Tibial artery (tissue), 4 donors: Measurements from ENCODE around the gene KAT6B.
"Not testable (repeated sequence)": the region's sequence is repeated elsewhere in the genome, so short reads cannot be mapped to it uniquely, and the experiment has no call there.

Source experiments
- DNase-seq, 2 donors: peaks; one replicate each; pipeline ENCODE4 v3.0.0-alpha.2; 2019
- H3K27ac ChIP-seq, 2 donors: fragments of 200-600 bp; sonication (generic) in 1 of 2; 1 replicate in 1 of 2; 2 replicates in 1 of 2; pipeline ENCODE4 v1.5.1; 2018 to 2019; ENCODE audit warnings: mild to moderate bottlenecking in 1 of 2
- H3K27me3 ChIP-seq, 2 donors: fragments of 200-600 bp; sonication (generic) in 1 of 2; one replicate each; pipeline versions ENCODE4 v1.5.1 to v1.6.0; 2016 to 2019
- H3K36me3 ChIP-seq, 3 donors: fragments of 200-600 bp; sonication (generic) in 2 of 3; one replicate each; pipeline ENCODE4 v1.5.1; 2016 to 2019; ENCODE audit warnings: mild to moderate bottlenecking in 2 of 3
- H3K4me1 ChIP-seq, 4 donors: fragments of 200-600 bp; sonication (generic) in 2 of 4; 1 replicate in 3 of 4; 2 replicates in 1 of 4; pipeline ENCODE4 v1.5.1; 2016 to 2019
- H3K4me3 ChIP-seq, 2 donors: fragments of 200-600 bp; sonication (generic) in 1 of 2; 1 replicate in 1 of 2; 2 replicates in 1 of 2; pipeline ENCODE4 v1.5.1; 2018 to 2019; ENCODE audit warnings: mild to moderate bottlenecking in 2 of 2
- H3K9me3 ChIP-seq, 3 donors: fragments of 200-600 bp; sonication (generic) in 1 of 3; one replicate each; pipeline ENCODE4 v1.5.1; 2016 to 2019
- CTCF ChIP-seq, 2 experiments: fragments of 200-600 bp in 1 of 2; fragments of 450-650 bp in 1 of 2; IDR thresholded peaks; one replicate each; pipeline ENCODE4 v1.5.1; 2017 to 2019; ENCODE audit warnings: antibody characterized with exemption in 2 of 2, mild to moderate bottlenecking in 1 of 2, moderate library complexity in 1 of 2
- intact Hi-C: fragments of 100-400 bp; cut with DNase I; formaldehyde crosslinking; loops from one replicate; pipeline ENCODE4 v1.15.0; 2023; ENCODE audit warnings: low total_unique reads

The KAT6B gene

DNA sequence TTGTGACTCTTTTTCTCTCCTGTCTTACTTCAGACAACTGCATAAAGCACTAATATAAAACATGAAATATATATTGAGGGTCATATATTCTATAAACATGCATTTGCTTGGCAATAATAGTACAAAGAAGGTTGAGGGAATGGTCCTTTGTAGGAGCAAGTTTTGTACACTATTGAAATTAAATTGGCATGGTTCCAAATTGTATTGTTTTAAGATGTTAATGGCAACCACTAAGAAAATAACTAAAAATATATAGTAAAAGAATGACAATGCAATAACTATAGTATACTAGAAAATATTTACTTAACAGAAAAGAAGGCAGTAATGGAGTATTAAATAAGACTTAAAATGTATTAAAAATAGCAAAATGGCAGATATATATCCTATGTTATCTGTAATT is 33.7 kb upstream of the KAT6B start:
- TF ChIP-seq CTCF (IDR thresholded peaks at IDR 0.05): no peak
- H3K36me3 ChIP-seq: no peaks in the 10 kb centered on the region
- H3K27ac ChIP-seq: no peak overlapping the region
- no peak for DNase-seq
- intact Hi-C loops: no loop called here
- H3K9me3 ChIP-seq: no peaks in the 10 kb centered on the region
- H3K27me3 ChIP-seq: no peaks in the 10 kb centered on the region
- no peak overlapping the region for H3K4me3 ChIP-seq
- H3K4me1 ChIP-seq: no peaks in the 10 kb centered on the region

- H3K36me3 ChIP-seq, DNase-seq, H3K4me1 ChIP-seq, intact Hi-C loops, H3K4me3 ChIP-seq, H3K27me3 ChIP-seq, H3K9me3 ChIP-seq, H3K27ac ChIP-seq: not testable (repeated sequence)
Observed at GRCh38 chr10:74793240-74793639, 33.2 kb upstream of the KAT6B start.

DNA sequence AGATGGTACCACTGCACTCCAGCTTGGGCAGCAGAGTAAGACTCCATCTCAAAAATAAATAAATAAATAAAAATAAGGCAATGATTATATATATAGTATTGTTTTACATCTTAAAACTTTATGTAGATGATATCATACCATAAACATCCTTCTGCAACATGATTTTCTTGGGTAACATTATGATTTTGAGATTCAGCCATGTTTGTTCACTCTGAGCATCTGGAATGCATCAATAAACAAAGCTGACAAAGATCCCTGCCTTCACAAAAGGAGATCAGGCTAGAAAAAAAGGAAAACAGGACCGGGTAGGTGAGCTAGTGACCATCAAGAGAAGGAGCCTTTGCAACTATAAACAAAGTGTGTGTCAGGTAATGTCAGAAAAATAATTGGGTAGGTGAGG is 31.9 kb upstream of the KAT6B start:
- Histone ChIP-seq H3K4me3 (no peak overlapping the region), H3K4me1 (peaks cover 0 to under 1% (median 0%) of the 10 kb centered on the region in 4 donors), H3K27ac (no peak overlapping the region), H3K36me3 (no peaks in the 10 kb centered on the region), H3K27me3 (no peaks in the 10 kb centered on the region), H3K9me3 (no peaks in the 10 kb centered on the region)
- TF ChIP-seq CTCF (IDR thresholded peaks at IDR 0.05): no peak
- intact Hi-C loops: no loop called here
- no peak for DNase-seq

GRCh38 chr10:74797550-74797949 is 28.9 kb upstream of the KAT6B start:
- Histone ChIP-seq H3K27me3 (no peaks in the 10 kb centered on the region), H3K36me3 (no peaks in the 10 kb centered on the region), H3K27ac (no peak overlapping the region), H3K4me3 (no peak overlapping the region), H3K9me3 (no peaks in the 10 kb centered on the region), H3K4me1 (peaks cover 0 to 8% (median 3%) of the 10 kb centered on the region in 4 donors)
- no peak for TF ChIP-seq CTCF (IDR thresholded peaks at IDR 0.05)
- DNase-seq: no peak
- intact Hi-C loops: no loop called here

- TF ChIP-seq CTCF (IDR thresholded peaks at IDR 0.05): no peak
- no peaks in the 10 kb centered on the region for H3K9me3 ChIP-seq
- H3K27me3 ChIP-seq: no peaks in the 10 kb centered on the region
- no peak overlapping the region for H3K27ac ChIP-seq
- H3K4me1 ChIP-seq: peaks cover 0 to 8% (median 3%) of the 10 kb centered on the region in 4 donors
- intact Hi-C loops: no loop called here
- H3K4me3 ChIP-seq: no peak overlapping the region
- no peak for DNase-seq
- H3K36me3 ChIP-seq: no peaks in the 10 kb centered on the region
Observed at GRCh38 chr10:74799721-74800221, 26.6 kb upstream of the KAT6B start.

- TF ChIP-seq CTCF (IDR thresholded peaks at IDR 0.05): no peak
- intact Hi-C loops: no loop called here
- Histone ChIP-seq H3K4me3 (no peak overlapping the region), H3K9me3 (no peaks in the 10 kb centered on the region), H3K4me1 (peaks cover 0 to 8% (median 3%) of the 10 kb centered on the region in 4 donors), H3K36me3 (no peaks in the 10 kb centered on the region), H3K27me3 (no peaks in the 10 kb centered on the region), H3K27ac (no peak overlapping the region)
- no peak for DNase-seq
Observed at GRCh38 chr10:74801447-74801846, 25.0 kb upstream of the KAT6B start.
